ENCODE measurements around the gene ZNF598.
"Not testable (repeated sequence)": the region's sequence is repeated elsewhere in the genome, so short reads cannot be mapped to it uniquely, and the experiment has no call there.

The ZNF598 gene

DNA sequence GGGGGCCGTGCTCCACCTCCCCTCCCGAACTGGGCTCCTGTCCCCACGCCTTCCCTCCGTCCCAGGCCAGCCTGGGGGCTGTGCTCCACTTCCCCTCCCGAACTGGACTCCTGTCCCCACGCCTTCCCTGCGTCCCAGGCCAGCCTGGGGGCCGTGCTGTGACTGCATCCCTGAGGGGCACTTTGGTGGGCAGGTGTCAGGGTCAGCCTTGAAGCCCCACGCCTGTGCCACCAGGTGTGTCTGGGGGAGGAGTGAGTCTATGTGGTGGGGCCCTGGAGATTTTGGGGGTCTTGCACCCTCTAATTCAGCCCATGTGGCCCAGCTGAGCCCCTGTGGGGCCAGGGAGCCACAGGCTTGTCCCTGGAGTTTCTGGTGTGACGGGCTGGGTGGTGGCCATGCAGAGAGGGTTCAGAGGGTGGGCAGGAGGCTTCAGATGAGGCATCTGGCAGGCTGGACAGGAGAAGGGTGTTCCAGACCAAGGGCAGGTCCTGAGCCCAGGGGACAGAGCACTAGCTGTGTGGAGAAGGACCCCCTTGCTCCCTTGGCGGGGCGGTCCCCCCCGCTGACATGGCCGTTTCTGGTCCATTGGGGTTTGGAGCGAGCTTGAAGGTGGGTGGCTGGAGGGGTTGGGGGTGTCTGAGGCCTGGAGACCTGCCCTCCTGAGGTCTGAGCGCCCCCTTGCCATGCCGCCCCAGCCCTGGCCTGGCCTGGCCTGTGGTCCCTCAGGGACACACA is 25.2 kb upstream of the ZNF598 start:
- DNase-seq (ENCODE audit: low spot score) = no peak
- TF ChIP-seq, protein P1, sequence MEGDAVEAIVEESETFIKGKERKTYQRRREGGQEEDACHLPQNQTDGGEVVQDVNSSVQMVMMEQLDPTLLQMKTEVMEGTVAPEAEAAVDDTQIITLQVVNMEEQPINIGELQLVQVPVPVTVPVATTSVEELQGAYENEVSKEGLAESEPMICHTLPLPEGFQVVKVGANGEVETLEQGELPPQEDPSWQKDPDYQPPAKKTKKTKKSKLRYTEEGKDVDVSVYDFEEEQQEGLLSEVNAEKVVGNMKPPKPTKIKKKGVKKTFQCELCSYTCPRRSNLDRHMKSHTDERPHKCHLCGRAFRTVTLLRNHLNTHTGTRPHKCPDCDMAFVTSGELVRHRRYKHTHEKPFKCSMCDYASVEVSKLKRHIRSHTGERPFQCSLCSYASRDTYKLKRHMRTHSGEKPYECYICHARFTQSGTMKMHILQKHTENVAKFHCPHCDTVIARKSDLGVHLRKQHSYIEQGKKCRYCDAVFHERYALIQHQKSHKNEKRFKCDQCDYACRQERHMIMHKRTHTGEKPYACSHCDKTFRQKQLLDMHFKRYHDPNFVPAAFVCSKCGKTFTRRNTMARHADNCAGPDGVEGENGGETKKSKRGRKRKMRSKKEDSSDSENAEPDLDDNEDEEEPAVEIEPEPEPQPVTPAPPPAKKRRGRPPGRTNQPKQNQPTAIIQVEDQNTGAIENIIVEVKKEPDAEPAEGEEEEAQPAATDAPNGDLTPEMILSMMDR (IDR thresholded peaks at IDR 0.05; ENCODE audit: extremely low read depth, missing control alignments) = no peak

DNA sequence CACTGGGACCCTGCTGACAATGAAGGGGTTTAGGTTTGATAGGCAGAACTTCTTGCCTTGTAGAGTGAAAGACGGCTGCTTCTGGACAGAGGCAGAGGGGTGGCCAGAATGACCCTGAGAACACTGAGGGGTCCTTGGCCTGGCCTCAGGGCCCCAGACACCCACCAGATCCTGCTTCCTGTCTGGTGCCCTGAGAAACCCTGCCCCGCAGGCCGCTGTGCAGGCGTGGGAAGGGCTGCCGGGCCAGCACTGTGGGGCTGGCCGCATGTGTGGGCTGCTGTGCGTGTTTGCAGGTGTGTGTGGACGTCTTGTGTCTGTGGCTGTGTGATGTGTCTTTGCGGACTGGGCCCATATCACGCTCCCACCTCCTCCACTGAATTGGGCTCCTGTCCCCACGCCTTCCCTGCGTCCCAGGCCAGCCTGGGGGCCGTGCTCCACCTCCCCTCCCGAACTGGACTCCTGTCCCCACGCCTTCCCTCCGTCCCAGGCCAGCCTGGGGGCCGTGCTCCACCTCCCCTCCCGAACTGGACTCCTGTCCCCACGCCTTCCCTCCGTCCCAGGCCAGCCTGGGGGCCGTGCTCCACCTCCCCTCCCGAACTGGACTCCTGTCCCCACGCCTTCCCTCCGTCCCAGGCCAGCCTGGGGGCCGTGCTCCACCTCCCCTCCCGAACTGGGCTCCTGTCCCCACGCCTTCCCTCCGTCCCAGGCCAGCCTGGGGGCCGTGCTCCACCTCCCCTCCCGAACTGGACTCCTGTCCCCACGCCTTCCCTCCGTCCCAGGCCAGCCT is 24.5 kb upstream of the ZNF598 start:
- not testable (repeated sequence) for DNase-seq (ENCODE audit: low spot score)

DNA sequence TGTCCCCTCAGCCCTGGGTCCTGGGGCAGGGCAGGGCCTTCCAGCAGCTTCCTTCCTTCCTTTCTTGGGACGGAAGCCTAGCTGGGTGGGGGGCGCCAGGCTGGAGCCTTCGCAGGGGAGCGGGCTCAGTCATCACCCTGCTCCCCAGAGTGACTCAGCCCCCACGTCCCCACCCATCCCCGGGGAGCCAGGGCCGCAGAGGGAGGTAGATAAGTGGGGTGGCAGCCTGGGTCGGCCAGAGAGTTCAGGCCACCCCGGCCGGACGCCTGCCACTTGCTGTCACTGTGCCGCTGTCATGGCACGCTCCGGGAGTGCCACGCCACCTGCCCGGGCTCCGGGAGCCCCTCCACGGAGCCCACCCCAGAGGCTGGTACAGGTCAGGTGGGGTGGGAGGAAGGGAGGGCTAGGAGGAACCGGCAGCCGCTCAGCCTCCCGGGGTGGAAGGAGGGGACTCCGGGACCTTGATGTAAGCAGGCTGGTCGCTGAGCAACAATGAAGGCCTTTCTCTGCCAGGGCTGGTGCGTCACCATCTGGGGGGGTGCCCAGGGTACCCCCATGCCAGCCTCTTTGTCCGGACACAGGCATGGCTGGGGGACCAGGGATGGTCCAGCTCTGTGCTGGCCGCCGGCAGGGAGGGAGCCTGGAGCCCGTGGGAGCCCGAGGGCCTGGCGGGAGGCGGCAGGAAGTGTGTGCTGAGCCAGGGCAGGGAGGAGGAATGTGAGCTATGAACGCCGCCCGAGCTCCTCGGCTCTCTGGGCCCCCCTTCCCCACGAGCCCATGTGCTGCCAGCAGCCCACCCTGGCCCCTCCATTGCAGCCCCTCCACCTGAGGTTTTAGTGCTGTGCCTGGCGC is 23.7 kb upstream of the ZNF598 start:
- TF ChIP-seq, protein P1 (IDR thresholded peaks at IDR 0.05; ENCODE audit: extremely low read depth, missing control alignments) = no peak
- DNase-seq (ENCODE audit: low spot score) = no peak

DNA sequence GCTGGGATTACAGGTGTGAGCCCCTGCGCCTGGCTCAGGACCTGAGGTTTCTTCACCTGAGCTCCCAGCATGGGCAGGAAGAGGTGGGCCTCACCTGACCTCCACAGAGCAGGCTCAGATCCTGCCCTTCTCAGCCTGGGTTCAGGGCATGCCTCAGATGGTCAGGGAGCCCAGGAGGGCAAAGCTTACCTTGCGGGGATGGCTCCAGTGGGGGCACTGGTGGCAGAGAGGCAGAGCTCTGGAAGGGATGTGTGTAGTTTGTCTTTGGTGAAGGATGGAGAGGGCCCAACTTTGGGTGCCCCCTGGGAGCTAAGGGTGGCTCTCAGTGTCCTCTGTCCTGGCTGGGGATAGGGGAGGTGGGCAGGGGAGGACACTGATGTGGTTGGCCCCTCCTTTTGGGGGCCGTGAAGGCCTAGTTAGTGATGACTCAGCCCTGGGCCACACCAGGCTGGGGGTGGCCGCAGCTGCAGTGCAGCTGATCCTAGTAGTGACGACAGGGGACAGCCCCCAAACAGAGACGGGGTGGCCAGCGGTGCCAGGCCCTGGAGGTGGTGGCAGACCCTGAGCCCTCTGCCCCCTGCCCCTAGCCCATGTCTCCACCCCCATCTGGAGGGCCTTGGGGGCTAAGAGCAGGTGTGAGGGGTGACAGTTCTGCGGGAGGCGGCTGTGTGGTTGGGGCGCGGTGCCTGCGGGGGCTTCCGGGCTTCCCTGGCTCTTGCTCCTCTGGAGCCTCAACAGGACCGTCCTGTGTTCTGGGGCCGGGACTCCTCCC is 22.9 kb upstream of the ZNF598 start:
- TF ChIP-seq, protein P1 (IDR thresholded peaks at IDR 0.05; ENCODE audit: extremely low read depth, missing control alignments) = no peak
- DNase-seq (ENCODE audit: low spot score) = peak; percentile 62

DNA sequence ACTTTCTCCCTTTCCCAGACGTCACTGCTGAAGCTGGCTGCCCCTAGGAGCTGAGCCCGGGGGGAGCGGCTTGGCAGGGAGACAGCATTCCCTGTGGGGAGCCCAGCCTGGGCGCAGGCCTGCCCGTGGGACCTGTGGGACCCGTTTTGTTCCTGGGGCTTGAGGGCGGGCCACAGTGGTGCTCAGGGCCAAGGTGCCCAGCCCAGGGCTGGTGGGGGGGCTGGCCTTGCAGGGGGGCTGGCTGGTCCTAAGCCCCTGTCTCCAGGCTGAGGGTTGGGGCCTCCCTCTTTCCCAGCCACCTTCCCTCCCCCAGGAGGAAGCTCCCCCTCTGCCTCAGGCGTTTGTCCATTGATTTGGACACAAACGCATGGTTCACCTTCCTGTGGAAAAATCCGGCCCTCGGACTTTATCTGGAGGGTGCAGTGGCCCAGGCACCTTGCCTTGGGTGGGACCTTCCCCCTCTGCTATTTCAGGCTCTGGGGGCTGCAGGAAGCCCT is 21.5 kb upstream of the ZNF598 start:
- TF ChIP-seq, protein P1 (IDR thresholded peaks at IDR 0.05; ENCODE audit: extremely low read depth, missing control alignments) = no peak
- no peak for DNase-seq (ENCODE audit: low spot score)

DNA sequence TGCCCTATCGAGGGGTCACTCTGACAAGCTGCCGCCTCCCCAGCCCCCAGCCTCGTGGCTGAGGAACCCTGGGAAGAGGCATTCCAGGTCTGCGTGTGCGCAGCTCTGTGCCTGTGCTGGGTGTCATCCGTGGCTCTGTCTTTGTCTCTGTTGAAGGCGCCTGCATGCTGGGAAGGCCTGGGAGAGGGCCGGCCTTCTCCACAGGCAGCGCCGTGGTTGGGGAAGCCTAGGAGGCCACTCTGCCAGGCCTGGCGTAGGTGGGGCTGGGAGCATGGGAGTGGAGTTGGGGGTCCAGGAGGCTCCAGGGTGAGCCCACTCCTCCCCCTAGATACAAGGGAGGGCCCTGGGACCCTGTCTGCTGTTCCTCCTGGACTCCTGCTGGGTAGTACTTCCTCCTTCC is 20.4 kb upstream of the ZNF598 start:
- TF ChIP-seq, protein P1 (IDR thresholded peaks at IDR 0.05; ENCODE audit: extremely low read depth, missing control alignments) = no peak
- DNase-seq (ENCODE audit: low spot score) = no peak

DNA sequence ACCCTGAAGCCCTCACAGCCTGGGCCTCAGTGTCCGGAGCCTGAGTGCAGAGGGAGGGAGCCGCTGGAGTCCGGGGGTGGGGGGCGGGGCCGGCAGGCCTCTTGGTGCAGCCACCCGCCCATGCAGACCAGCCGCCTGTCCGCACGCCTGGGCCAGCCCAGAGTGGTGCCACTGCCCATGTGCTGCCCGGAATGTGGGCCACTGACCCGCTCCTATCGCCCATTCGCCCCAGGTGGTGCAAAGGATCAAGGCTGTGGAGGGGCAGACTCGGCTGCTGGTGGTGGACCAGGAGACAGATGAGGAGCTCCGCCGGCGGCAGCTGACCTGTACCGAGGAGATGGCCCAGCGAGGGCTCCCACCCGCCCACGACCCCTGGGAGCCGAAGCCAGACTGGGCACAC is 19.7 kb upstream of the ZNF598 start:
- DNase-seq (ENCODE audit: low spot score) = no peak
- TF ChIP-seq, protein P1 (IDR thresholded peaks at IDR 0.05; ENCODE audit: extremely low read depth, missing control alignments) = no peak
